Right lobe of liver (tissue), 4 donors: ENCODE data around the gene PDPR.
"Not testable (repeated sequence)": the region's sequence is repeated elsewhere in the genome, so short reads cannot be mapped to it uniquely, and the experiment has no call there.

Experiments
- POLR2A ChIP-seq: fragments of 450-650 bp; IDR thresholded peaks from one replicate; pipeline ENCODE4 v1.6.1; 2017; ENCODE audit warnings: antibody characterized with exemption, mild to moderate bottlenecking
- TF ChIP-seq, protein P1 (sequence below), 4 donors: fragments of 200-600 bp in 3 of 4; fragments of 450-650 bp in 1 of 4; IDR thresholded peaks; one replicate each; pipeline versions ENCODE4 v1.5.1 to v1.8.0; 2016 to 2022; ENCODE audit warnings: antibody characterized with exemption in 4 of 4, mild to moderate bottlenecking in 2 of 4
- donor health status: DM: no; HTN: no; CAD: no.
- donor health status: DM: no; HTN: no; CAD: no.
- donor health status: DM: no; HTN: yes; CAD: no.

DNA sequence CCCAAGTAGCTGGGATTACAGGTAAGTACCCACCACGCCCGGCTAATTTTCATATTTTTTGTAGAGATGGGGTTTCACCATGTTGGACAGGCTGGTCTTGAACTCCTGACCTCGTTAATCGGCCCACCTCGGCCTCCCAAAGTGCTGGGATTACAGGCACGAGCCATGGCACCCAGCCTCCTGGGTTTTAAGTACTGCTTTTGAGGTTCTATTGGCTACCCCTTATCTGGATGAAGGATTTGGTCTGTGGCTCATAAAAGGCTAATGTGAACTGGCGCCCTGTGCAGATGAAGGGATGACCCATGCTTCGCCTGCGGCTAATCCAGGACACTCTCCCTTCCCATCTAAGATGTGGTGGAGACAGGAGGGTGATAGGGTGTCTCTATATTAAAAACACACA, 85.0 kb downstream of the PDPR start:
- not testable (repeated sequence) for TF ChIP-seq POLR2A
- TF ChIP-seq, protein P1, sequence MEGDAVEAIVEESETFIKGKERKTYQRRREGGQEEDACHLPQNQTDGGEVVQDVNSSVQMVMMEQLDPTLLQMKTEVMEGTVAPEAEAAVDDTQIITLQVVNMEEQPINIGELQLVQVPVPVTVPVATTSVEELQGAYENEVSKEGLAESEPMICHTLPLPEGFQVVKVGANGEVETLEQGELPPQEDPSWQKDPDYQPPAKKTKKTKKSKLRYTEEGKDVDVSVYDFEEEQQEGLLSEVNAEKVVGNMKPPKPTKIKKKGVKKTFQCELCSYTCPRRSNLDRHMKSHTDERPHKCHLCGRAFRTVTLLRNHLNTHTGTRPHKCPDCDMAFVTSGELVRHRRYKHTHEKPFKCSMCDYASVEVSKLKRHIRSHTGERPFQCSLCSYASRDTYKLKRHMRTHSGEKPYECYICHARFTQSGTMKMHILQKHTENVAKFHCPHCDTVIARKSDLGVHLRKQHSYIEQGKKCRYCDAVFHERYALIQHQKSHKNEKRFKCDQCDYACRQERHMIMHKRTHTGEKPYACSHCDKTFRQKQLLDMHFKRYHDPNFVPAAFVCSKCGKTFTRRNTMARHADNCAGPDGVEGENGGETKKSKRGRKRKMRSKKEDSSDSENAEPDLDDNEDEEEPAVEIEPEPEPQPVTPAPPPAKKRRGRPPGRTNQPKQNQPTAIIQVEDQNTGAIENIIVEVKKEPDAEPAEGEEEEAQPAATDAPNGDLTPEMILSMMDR (IDR thresholded peaks at IDR 0.05): not testable (repeated sequence)
